MM.1S (cell line): Measurements from ENCODE around the gene S1PR1.
"Not testable (repeated sequence)": the region's sequence is repeated elsewhere in the genome, so short reads cannot be mapped to it uniquely, and the experiment has no call there.

Experiments used
- DNase-seq: peaks from one replicate; pipeline ENCODE4 v3.0.0-alpha.2; 2015
- H2AFZ ChIP-seq: fragments of 300-600 bp; sonication (generic); 2 replicates; pipeline ENCODE4 v1.6.0; 2016; ENCODE audit warnings: antibody characterized with exemption, low read length
- H3F3A ChIP-seq: fragments of 300-600 bp; sonication (generic); 2 replicates; pipeline ENCODE4 v1.6.1; 2016; ENCODE audit warnings: mild to moderate bottlenecking, antibody characterized with exemption, low read length, moderate library complexity, mixed read lengths; ENCODE audit not compliant: insufficient read depth
- H3K27ac ChIP-seq: fragments of 300-600 bp; sonication (generic); 2 replicates; pipeline ENCODE4 v1.5.1; 2016; ENCODE audit warnings: mild to moderate bottlenecking, low read length
- H3K27me3 ChIP-seq: fragments of 300-600 bp; sonication (generic); replicated peaks from 2 replicates; pipeline ENCODE4 v1.6.0; 2016; ENCODE audit warnings: low read length; ENCODE audit not compliant: insufficient read depth
- H3K36me3 ChIP-seq: fragments of 300-600 bp; sonication (generic); replicated peaks from 2 replicates; pipeline ENCODE4 v1.6.1; 2016; ENCODE audit warnings: mild to moderate bottlenecking, low read length, mixed read lengths; ENCODE audit not compliant: insufficient read depth
- H3K4me1 ChIP-seq: fragments of 300-600 bp; sonication (generic); 2 replicates; pipeline ENCODE4 v1.6.1; 2016; ENCODE audit warnings: low read length, mixed read lengths
- H3K4me2 ChIP-seq: fragments of 300-600 bp; sonication (generic); 2 replicates; pipeline ENCODE4 v1.6.0; 2016; ENCODE audit warnings: low read depth, low read length
- H3K4me3 ChIP-seq: fragments of 300-600 bp; sonication (generic); 2 replicates; pipeline ENCODE4 v1.5.1; 2016; ENCODE audit warnings: low read length, mixed read lengths
- H3K79me2 ChIP-seq: fragments of 300-600 bp; sonication (generic); 2 replicates; pipeline ENCODE4 v1.6.1; 2016; ENCODE audit warnings: mixed run types, low read length, mixed read lengths
- H3K9ac ChIP-seq: fragments of 300-600 bp; sonication (generic); 2 replicates; pipeline ENCODE4 v1.6.1; 2016; ENCODE audit warnings: low read length, mixed read lengths
- H3K9me2 ChIP-seq: fragments of 300-600 bp; sonication (generic); replicated peaks from 2 replicates; pipeline ENCODE4 v1.6.1; 2016; ENCODE audit warnings: mild to moderate bottlenecking, low read length, mixed read lengths; ENCODE audit not compliant: insufficient read depth
- H3K9me3 ChIP-seq: fragments of 300-600 bp; sonication (generic); replicated peaks from 2 replicates; pipeline ENCODE4 v1.6.1; 2016; ENCODE audit warnings: mild to moderate bottlenecking, low read length, mixed read lengths; ENCODE audit not compliant: insufficient read depth
- H4K20me1 ChIP-seq: fragments of 300-600 bp; sonication (generic); 2 replicates; pipeline ENCODE4 v1.6.1; 2016; ENCODE audit warnings: mild to moderate bottlenecking, low read length, moderate library complexity, mixed read lengths; ENCODE audit not compliant: insufficient read depth
- EZH2 ChIP-seq: fragments of 300-600 bp; sonication (generic); optimal IDR thresholded peaks from 2 replicates; pipeline ENCODE3; 2017; ENCODE audit warnings: low read depth, mild to moderate bottlenecking, antibody characterized with exemption, low read length, mixed read lengths
- EZH2phosphoT487 ChIP-seq: fragments of 300-600 bp; sonication (generic); IDR thresholded peaks from 2 replicates; pipeline ENCODE4 v1.6.1; 2018; ENCODE audit warnings: antibody characterized with exemption, low read length
- TF ChIP-seq, protein P1 (sequence below): fragments of 300-600 bp; sonication (generic); IDR thresholded peaks from 2 replicates; pipeline ENCODE4 v1.5.1; 2016; ENCODE audit warnings: antibody characterized with exemption, low read length, mixed read lengths

S1PR1 gene

GRCh38 chr1:101200513-101200912 lies 36.3 kb upstream of the S1PR1 start:
- H3K9me2 ChIP-seq = no peaks in the 10 kb centered on the region
- H3K79me2 ChIP-seq = no peaks in the 10 kb centered on the region
- no peak overlapping the region for H3K4me3 ChIP-seq
- TF ChIP-seq, protein P1, sequence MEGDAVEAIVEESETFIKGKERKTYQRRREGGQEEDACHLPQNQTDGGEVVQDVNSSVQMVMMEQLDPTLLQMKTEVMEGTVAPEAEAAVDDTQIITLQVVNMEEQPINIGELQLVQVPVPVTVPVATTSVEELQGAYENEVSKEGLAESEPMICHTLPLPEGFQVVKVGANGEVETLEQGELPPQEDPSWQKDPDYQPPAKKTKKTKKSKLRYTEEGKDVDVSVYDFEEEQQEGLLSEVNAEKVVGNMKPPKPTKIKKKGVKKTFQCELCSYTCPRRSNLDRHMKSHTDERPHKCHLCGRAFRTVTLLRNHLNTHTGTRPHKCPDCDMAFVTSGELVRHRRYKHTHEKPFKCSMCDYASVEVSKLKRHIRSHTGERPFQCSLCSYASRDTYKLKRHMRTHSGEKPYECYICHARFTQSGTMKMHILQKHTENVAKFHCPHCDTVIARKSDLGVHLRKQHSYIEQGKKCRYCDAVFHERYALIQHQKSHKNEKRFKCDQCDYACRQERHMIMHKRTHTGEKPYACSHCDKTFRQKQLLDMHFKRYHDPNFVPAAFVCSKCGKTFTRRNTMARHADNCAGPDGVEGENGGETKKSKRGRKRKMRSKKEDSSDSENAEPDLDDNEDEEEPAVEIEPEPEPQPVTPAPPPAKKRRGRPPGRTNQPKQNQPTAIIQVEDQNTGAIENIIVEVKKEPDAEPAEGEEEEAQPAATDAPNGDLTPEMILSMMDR = no peak
- TF ChIP-seq EZH2 (no peak), EZH2phosphoT487 (no peak)
- no peak overlapping the region for H3K9ac ChIP-seq
- no peak for DNase-seq
- H3K27ac ChIP-seq = no peak overlapping the region
- H3K36me3 ChIP-seq = no peaks in the 10 kb centered on the region
- no peaks in the 10 kb centered on the region for H3K4me1 ChIP-seq
- no peaks in the 10 kb centered on the region for H3K27me3 ChIP-seq
- no peaks in the 10 kb centered on the region for H4K20me1 ChIP-seq
- no peak overlapping the region for H2AFZ ChIP-seq
- H3K4me2 ChIP-seq = no peak overlapping the region
- H3K9me3 ChIP-seq = no peaks in the 10 kb centered on the region
- no peaks in the 10 kb centered on the region for H3F3A ChIP-seq

- TF ChIP-seq, protein P1 = no peak
- TF ChIP-seq EZH2 (no peak), EZH2phosphoT487 (no peak)
- H3K27me3 ChIP-seq = no peaks in the 10 kb centered on the region
- H3K79me2 ChIP-seq = no peaks in the 10 kb centered on the region
- H3K36me3 ChIP-seq = no peaks in the 10 kb centered on the region
- no peaks in the 10 kb centered on the region for H3F3A ChIP-seq
- H4K20me1 ChIP-seq = no peaks in the 10 kb centered on the region
- H3K9me2 ChIP-seq = no peaks in the 10 kb centered on the region
- H3K4me2 ChIP-seq = no peak overlapping the region
- no peak for DNase-seq
- no peak overlapping the region for H3K4me3 ChIP-seq
- no peak overlapping the region for H3K27ac ChIP-seq
- no peak overlapping the region for H2AFZ ChIP-seq
- no peaks in the 10 kb centered on the region for H3K4me1 ChIP-seq
- H3K9me3 ChIP-seq = no peaks in the 10 kb centered on the region
- no peak overlapping the region for H3K9ac ChIP-seq
Observed at GRCh38 chr1:101203820-101204540, 32.8 kb upstream of the S1PR1 start.

DNA sequence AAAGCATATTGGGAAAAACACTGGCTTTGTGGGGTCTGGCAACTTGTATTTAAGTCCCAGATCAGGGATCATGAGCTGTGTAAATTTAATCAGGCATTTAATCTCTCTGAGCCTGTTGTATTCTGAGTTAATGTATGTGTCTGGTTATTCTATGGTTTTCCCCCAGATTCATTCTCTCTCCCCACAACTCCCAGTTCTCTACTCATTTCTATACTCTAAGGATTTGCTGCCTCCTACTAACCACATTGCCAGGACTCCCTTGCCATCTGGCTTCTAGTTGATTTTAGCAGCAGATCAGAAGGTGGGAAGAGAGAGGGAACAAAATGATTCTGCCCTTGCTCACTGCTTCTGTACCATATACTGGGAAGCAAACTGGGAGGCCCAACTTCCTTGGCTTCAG lies 31.4 kb upstream of the S1PR1 start:
- Histone ChIP-seq H3K9me3 (no peaks in the 10 kb centered on the region), H3F3A (no peaks in the 10 kb centered on the region), H3K4me1 (no peaks in the 10 kb centered on the region), H3K4me2 (no peak overlapping the region), H3K79me2 (no peaks in the 10 kb centered on the region), H4K20me1 (no peaks in the 10 kb centered on the region), H3K36me3 (no peaks in the 10 kb centered on the region), H3K27ac (no peak overlapping the region), H3K9ac (no peak overlapping the region), H2AFZ (no peak overlapping the region), H3K4me3 (no peak overlapping the region), H3K27me3 (no peaks in the 10 kb centered on the region), H3K9me2 (no peaks in the 10 kb centered on the region)
- no peak for TF ChIP-seq EZH2phosphoT487
- TF ChIP-seq, protein P1 = no peak
- no peak for TF ChIP-seq EZH2
- DNase-seq = no peak

- not testable (repeated sequence) for H3F3A ChIP-seq, H3K27me3 ChIP-seq, H3K79me2 ChIP-seq, H3K36me3 ChIP-seq, H3K27ac ChIP-seq, H3K4me3 ChIP-seq, H3K4me1 ChIP-seq, H3K9me2 ChIP-seq, H3K9me3 ChIP-seq, H3K9ac ChIP-seq, H3K4me2 ChIP-seq, H2AFZ ChIP-seq, DNase-seq, H4K20me1 ChIP-seq
Observed at GRCh38 chr1:101206139-101206538, 30.7 kb upstream of the S1PR1 start.

DNA sequence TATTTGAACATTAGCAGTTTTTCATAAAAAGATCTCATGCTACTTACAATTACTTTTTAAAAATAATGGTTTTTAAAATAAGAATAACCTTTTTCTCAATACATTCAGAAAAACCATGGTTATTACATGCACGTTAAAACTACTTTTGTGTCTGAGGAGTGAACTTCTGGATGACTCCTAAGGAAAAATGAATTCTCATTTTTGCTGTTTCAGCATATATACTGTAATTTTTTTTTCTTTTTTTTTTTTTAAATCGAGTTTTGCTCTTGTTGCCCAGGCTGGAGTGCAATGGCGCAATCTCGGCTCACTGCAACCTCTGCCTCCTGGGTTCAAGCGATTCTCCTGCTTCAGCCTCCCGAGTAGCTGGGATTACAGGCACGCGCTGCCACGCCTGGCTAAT lies 29.5 kb upstream of the S1PR1 start:
- not testable (repeated sequence) for H3K79me2 ChIP-seq, H3K27me3 ChIP-seq, H3K4me2 ChIP-seq, H4K20me1 ChIP-seq, H3F3A ChIP-seq, H3K4me1 ChIP-seq, H3K27ac ChIP-seq, H3K4me3 ChIP-seq, DNase-seq, H2AFZ ChIP-seq, H3K9me3 ChIP-seq, H3K9ac ChIP-seq, H3K9me2 ChIP-seq, H3K36me3 ChIP-seq
